HepG2 (cell line): Measurements from ENCODE around the gene ANAPC2. TPM values are rescaled to one million over a fixed set of nuclear protein-coding genes. Genes with fewer than 3 reads are reported as not detected.
A peak's percentile ranks its signal among the peaks of the same experiment; 100 is the strongest.

Experiments used
- AKAP8 ChIP-seq: sonication (generic); formaldehyde crosslinking; IDR thresholded peaks from 2 replicates; pipeline ENCODE4 v1.5.1; 2020; ENCODE audit warnings: mild to moderate bottlenecking, missing genetic modification reagents
- HMG20A ChIP-seq: IDR thresholded peaks from 2 replicates; pipeline ENCODE4 v1.6.1; 2016; ENCODE audit warnings: borderline replicate concordance
- KLF6 ChIP-seq: IDR thresholded peaks from 2 replicates; pipeline ENCODE4 v1.8.0; 2016; ENCODE audit warnings: missing biosample characterization, missing genetic modification reagents
- LBX2 ChIP-seq: sonication (generic); formaldehyde crosslinking; IDR thresholded peaks from 2 replicates; pipeline ENCODE4 v1.5.0; 2020; ENCODE audit warnings: missing genetic modification reagents, mild to moderate bottlenecking, borderline replicate concordance
- PATZ1 ChIP-seq: sonication (generic); formaldehyde crosslinking; IDR thresholded peaks from 2 replicates; pipeline ENCODE4 v1.4.0; 2020; ENCODE audit warnings: missing genetic modification reagents
- PTBP1 ChIP-seq: fragments of 200-400 bp; formaldehyde crosslinking; IDR thresholded peaks from 2 replicates; pipeline ENCODE4 v1.6.1; 2018; ENCODE audit warnings: low read length, low read depth; ENCODE audit not compliant: poor library complexity, severe bottlenecking
- RERE ChIP-seq: IDR thresholded peaks from 2 replicates; pipeline ENCODE4 v1.6.1; 2016; ENCODE audit warnings: low read depth, missing genetic modification reagents, missing compliant biosample characterization
- RFX5 ChIP-seq: IDR thresholded peaks from 2 replicates; pipeline ENCODE4 v1.6.1; 2011; ENCODE audit warnings: low read depth, low read length, improper control_type of control experiment
- SOX13 ChIP-seq, 3 experiments: fragments of 450-650 bp in 1 of 3; sonication (generic) in 1 of 3; formaldehyde crosslinking in 1 of 3; IDR thresholded peaks in 2 of 3; conservative IDR thresholded peaks in 1 of 3; 2 replicates each; pipeline versions ENCODE4 v1.5.0 to v1.6.1; 2016 to 2020; ENCODE audit warnings: antibody characterized with exemption in 1 of 3, mild to moderate bottlenecking in 1 of 3, missing compliant biosample characterization in 1 of 3, missing genetic modification reagents in 1 of 3, moderate library complexity in 1 of 3
- TSC22D2 ChIP-seq: sonication (generic); formaldehyde crosslinking; IDR thresholded peaks from 2 replicates; pipeline ENCODE4 v1.5.1; 2020; ENCODE audit warnings: missing genetic modification reagents, mild to moderate bottlenecking, borderline replicate concordance
- ZBED4 ChIP-seq: sonication (generic); formaldehyde crosslinking; IDR thresholded peaks from 2 replicates; pipeline ENCODE4 v1.4.0; 2020; ENCODE audit warnings: missing genetic modification reagents, borderline replicate concordance
- ZBTB25 ChIP-seq: IDR thresholded peaks from 2 replicates; pipeline ENCODE4 v1.6.1; 2018; ENCODE audit warnings: missing genetic modification reagents
- ZNF326 ChIP-seq: sonication (generic); formaldehyde crosslinking; IDR thresholded peaks from 2 replicates; pipeline ENCODE4 v1.4.0; 2020; ENCODE audit warnings: missing genetic modification reagents, borderline replicate concordance
- ZNF563 ChIP-seq: sonication (generic); formaldehyde crosslinking; IDR thresholded peaks from 2 replicates; pipeline ENCODE4 v1.8.0; 2022; ENCODE audit warnings: mild to moderate bottlenecking, moderate library complexity, missing genetic modification reagents
- ZNF569 ChIP-seq: sonication (generic); formaldehyde crosslinking; IDR thresholded peaks from 2 replicates; pipeline ENCODE4 v1.5.0; 2020; ENCODE audit warnings: mild to moderate bottlenecking, missing genetic modification reagents, moderate library complexity, borderline replicate concordance
- polyA plus RNA-seq, 8 experiments: library from polyadenylated mRNA; depleted of rRNA in 3 of 8; stranded (reverse) in 7 of 8; unstranded in 1 of 8; fragments of >200 nt; fragmentation: Illumina TruSeq in 4 of 8; extraction: Trizol in 4 of 8; gene quantifications; 2 replicates each; pipeline versions ENCODE4 v1.2.1 to v1.2.3, GENCODE V29; 2011 to 2016; ENCODE audit warnings: low read depth in 4 of 8, missing spikeins in 1 of 8, mixed read lengths in 1 of 8; ENCODE audit not compliant: insufficient read depth in 1 of 8
- total RNA-seq, 5 experiments: library from RNA; depleted of rRNA; stranded (reverse); fragments of >200 nt; fragmentation: Illumina TruSeq; extraction: Trizol; gene quantifications; 2 replicates each; pipeline ENCODE4 v1.2.3, GENCODE V29; 2016; ENCODE audit warnings: low read depth in 1 of 5

The ANAPC2 gene
- total and polyA plus RNA-seq, 2 of the 13 experiments (the other 11 are each of a cell fraction or from before 2014, with no cell fraction given), result 12.3 to 15.4 TPM

- TF ChIP-seq TSC22D2, result no peak
- no peak for TF ChIP-seq ZNF563 (CRISPR knock-in tag)
- no peak for TF ChIP-seq AKAP8 (CRISPR knock-in tag)
- no peak for TF ChIP-seq HMG20A (CRISPR knock-in tag)
- no peak for TF ChIP-seq PTBP1
- no peak for TF ChIP-seq SOX13 (IDR thresholded peaks at IDR 0.05)
- no peak; a peak in 1 of 4 replicates for TF ChIP-seq SOX13 (CRISPR knock-in tag; conservative IDR thresholded peaks at IDR 0.05 in 1 of 2, IDR thresholded peaks at IDR 0.05 in 1 of 2)
- TF ChIP-seq PATZ1, result peak; percentile 95
- TF ChIP-seq ZBED4 (CRISPR knock-in tag), result no peak
- TF ChIP-seq RERE (CRISPR knock-in tag), result no peak
- TF ChIP-seq ZNF326, result no peak
- TF ChIP-seq LBX2 (CRISPR knock-in tag), result no peak
- peak; percentile 67; the same call in 1 of the 2 replicates for TF ChIP-seq ZBTB25
- TF ChIP-seq KLF6, result no peak
- TF ChIP-seq RFX5, result no peak
- TF ChIP-seq ZNF569 (CRISPR knock-in tag), result no peak
Observed at GRCh38 chr9:137221506-137222111, 33.2 kb upstream of the ANAPC2 start (continued).
